Suppressor macrophage treated with lipopolysaccharide for 1 hour (primary cell): ENCODE data around the gene CHD2.

Experiments
- DNase-seq, 3 donors: peaks; one replicate each; pipeline ENCODE4 v3.0.0-alpha.2; 2020 to 2022

Gene CHD2

DNA sequence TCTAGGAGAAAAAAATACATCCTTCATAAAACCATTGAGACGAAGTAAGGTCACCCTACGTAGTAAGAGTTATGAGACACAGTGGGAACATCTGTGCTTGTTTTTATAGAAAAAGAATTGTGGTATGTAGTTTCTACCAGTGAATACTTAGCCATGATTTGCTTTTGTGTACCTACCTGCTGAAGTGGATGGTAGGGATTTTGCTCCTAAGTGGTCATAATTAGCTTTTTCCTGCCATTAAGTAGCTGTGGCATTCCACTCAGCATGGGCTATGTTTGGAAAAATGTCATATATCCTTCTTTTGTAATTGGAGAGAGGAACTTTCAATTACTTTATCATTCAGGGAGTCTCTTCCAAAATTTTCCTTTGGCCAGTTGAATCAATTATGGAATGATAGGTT is 63.7 kb downstream of the CHD2 start:
- DNase-seq = no peak

DNA sequence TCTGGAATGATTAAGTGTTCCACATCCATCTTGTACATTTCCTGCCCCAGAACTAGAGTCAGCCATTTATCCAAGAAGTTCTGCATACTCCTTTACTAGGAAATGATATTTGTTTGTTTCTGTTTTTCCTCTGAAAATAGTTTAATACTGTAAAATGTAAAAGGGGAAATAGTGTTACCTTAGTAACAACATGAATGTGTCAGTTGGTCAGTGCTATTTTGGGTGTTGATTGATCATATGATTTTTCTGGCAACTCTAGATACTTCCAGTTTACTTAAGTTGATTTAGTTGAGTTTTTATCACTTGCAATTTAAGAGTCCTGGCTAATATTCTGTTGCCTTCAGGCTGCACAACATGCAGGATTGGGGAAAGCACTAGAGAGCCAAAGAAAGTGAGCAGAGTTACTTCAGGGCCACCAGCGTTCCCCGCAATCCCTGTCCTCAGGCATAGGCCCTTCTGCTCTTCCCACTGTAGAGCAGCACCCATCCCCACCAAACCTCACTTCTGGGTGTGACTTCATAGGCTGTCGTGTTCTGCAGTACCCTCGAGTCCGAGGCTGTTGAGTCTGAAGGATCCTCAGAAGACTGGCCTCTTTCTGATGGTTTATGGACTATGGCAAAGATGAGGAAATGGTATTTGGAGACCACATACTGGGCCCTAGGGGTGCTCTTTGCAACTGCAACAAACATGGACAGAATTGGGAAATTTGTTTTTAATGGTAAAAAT is 69.0 kb downstream of the CHD2 start:
- peak; percentile 31 to 79 (median 61) for DNase-seq

DNA sequence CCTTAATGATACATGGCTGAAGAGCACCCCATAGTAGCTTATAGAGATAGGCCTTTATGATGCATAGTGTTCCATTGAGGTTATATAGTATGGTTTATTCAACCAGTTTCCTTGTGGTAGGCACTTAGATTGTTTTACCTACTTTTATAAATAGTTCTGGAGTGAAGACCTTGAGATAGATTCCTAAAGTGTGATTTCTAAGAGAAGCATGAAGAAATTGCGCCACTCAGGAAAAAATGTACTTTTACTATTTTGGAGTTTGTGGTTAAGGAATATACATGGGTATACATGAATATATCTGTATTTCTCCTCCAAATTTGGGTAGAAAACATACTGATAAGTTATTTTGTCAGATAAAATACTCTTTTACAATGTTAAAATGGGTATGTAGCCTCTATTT is 70.5 kb downstream of the CHD2 start:
- no peak for DNase-seq

DNA sequence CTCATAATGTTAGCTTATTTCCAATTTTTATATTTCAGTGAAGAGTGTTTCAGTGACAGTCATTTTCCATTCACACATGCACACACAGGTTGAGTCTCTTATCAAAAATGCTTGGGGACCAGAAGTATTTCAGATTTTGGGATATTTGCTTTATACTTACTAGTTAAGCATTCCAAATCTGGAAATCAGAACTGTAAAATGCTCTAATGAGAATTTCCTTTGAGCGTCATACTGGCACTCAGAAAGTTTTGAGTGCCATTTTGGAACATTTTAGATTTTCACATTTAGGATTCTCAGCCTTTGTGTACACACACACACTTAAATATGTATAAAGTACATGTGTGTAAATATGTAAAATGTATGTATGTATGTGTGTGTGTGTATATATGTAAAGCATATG is 71.0 kb downstream of the CHD2 start:
- no peak for DNase-seq

DNA sequence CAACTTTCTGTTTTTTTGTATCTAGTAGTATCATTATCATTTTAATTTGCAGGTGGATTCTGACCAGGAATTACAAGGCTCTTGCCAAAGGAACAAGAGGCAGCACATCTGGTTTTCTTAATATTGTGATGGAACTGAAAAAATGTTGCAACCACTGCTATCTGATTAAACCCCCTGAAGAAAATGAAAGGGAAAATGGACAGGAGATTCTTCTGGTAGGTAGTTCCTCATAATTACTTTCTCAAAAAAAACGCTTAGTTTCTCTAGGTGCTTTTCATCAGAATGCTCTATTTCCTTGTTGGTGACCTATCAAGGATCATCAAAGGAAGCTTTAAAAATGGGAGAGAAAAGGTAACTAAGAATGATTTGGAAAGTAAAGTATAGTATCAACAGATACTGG is 71.6 kb downstream of the CHD2 start:
- DNase-seq = peak; percentile 29 to 61 (median 29)

DNA sequence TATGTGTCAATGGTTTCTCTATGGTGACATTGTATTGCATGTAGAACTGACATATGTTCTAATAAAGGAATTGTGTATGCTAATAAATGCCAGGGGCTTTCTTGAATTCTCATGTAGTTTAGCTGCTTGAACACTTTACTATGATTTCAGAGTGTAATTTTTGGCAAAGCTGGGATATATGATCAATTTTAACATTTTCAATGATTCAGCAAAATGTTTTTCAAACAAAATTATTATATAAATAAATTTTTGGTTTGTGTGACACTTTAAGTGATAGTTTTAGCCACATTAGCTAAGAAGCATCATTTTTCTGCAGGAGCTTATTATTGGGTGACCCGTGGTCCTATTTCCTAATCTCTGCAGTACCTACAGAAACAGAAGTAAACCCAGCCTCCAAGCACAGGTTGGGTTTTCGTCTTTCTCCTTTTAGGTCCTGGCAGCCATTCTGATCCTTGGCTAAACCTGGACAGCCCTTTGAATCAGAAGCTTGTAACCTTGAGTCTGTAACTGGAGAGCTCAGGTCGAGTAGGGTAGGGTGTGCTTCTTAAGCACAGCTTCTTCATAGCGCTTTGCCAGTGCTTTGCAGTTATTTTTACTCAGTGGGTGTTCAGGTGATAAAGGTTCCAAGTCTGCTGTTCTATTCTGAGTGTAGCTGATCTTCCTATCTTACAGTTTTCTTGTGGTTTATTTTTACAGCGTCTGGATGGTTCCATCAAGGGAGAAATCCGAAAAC is 74.2 kb downstream of the CHD2 start:
- DNase-seq = no peak

DNA sequence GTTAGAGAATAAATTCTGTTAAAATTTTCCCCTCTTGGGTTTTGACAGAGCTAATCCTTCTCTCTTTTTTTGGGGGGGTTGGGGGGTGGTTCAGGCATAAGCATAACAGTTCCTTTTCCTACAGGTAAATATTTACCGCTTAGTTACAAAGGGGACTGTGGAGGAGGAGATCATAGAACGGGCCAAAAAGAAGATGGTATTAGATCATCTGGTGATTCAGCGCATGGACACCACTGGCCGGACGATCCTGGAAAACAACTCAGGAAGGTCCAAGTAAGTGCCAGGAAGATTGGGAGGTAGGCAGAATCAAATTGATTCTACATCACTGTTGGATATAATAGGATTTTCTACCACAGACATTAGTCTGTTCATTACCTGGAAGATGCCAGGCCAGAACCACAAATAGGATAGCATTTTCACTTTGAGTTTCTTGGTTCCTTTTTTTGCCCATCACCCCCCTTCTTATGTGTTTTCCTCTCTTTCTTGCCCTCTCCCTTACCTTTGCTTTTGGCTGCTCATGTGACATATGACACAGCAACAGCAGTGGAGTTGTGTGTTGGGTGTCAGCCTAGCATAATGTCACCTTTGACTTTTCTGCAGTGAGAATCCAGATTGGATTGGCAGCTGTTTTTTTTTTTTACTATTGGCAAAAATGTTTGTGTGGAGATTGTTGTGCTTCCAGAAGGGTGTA is 79.0 kb downstream of the CHD2 start:
- no peak for DNase-seq

DNA sequence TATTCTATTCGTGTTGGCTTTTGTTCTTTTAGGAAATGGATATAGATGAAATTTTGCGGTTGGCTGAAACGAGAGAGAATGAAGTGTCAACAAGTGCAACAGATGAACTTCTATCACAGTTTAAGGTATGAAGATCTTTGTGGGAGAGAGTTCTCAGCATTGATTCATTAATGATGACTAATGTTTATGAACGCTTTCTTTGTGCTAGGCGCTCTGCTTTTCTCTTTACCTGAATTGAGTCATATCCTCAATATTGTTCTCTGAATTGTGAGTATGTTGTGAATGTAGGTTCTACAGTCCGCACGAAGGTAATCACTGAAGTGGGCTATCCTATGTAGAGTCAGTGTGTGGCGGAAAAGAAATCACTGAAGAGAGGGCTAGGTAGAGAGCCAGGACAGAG is 81.2 kb downstream of the CHD2 start:
- no peak for DNase-seq

DNA sequence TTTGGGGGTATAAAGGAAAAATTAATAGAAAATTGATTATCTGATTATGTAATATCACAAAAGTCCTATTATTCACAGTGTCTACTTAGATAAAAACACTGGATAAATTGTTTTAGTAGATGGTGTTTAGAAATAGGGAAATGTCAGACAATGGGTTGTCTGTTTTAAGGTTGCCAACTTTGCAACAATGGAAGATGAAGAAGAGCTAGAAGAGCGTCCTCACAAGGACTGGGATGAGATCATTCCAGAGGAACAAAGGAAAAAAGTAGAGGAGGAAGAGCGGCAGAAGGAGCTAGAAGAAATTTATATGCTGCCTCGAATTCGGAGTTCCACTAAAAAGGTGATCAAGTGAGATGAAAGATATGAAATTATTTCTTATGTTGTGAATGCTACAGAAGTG is 84.0 kb downstream of the CHD2 start:
- DNase-seq = no peak

DNA sequence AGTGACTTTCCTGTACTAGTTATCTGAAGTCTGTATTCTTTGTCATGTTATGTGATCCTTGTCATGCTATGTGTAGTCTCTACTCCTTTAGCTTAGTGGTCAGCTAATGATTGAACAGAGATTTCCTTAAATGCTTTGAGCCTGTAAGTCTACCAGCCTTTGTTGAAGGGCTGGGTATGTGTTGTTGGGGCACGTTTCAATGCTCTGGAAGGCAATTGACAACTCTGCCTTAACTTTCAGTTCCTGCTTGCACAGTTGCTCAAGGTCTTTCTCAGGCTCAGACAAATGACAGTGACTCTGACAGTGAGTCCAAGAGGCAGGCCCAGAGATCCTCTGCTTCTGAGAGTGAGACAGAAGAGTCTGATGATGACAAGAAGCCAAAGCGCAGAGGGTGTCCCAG is 89.3 kb downstream of the CHD2 start:
- peak; percentile 10 to 32 (median 24) for DNase-seq

DNA sequence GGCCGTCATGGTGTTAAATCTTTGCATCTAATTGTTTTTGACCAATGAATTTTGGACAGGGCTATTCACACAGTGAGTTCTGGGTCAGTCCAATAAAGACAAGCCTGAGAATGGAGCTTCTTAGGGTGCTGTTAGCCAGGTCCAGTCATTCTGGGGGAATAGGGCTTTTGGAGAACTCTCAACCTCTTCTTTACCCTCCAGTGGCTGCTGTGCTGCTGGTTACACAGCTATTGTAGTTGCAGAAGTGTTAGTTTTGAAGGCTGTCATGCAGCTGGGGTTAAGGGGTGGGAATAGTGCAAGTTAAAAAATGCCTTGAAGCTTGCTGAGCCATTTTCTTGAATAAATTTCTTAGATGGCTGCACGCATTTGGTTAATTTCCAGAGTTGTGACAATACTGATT is 89.9 kb downstream of the CHD2 start:
- DNase-seq = no peak

DNA sequence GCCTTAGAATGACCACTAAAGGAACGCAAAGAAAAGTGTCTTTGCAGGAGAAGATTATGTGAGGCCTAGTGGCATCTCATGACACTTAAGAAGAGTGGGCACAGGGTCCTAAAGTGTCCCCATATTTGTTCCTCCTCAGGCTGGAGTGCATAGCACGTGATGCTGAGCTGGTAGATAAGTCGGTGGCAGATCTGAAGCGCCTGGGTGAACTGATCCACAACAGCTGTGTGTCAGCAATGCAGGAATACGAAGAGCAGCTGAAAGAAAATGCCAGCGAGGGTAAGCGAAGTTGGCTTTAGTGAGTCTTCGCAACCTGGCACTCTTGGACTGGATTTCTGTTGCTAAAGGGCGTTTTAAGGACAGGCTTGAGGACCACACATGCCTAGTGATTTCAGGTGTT is 92.6 kb downstream of the CHD2 start:
- DNase-seq = no peak

DNA sequence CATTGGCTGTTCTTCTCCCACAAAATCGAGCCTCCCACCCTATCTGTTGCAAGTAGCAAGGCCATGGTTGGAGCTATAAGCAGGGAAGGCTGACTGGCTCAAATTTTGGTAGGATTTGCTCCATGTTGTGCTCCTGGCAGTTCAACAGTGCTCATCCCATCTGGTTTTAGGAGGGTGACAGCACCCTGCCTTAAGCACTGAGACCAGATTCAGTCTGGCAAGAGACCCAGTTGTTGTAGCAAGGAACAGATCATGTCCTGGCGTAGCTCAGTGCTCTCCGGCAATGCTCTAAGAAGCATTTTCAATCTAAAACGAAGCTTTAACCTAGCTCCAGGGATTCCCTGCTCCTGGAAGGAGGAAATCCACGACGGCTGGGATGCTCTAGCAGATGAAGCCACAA is 97.7 kb downstream of the CHD2 start:
- no peak for DNase-seq

DNA sequence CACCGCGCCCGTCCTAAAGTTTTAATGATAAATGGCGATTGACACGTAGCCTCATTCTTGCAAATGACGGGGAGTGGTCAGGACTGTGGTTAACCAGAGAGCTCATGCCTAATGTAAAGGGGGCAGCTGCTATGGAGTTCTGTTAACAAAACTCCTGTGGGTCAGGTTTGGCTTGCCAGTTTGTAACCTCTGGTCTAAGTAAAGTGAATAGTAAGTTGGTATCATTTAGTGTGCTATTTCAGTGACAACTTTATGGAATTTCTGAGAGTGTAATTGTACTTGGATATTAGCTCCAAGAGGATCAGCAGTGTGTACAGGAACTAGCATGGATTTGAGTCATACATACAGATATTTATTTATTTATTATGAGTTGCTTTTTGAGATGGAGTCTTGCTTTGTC is 101.0 kb downstream of the CHD2 start:
- no peak for DNase-seq

DNA sequence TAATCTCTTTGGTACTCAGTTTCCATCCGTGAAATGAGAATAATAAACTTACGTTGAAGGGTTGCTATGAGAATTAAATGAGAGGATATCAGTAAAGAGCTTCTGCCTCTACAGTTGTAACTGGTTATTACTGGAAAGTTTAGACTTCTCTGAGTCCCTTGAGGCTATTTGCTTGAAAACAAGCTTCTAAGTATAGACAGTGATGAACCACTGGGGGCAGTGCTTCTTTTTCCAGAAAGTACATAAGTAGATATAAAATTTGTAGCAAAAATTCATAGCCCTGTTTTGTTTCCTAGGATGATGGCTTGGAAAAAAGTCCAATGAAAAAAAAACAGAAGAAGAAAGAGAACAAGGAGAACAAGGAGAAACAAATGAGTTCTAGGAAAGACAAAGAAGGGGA is 101.8 kb downstream of the CHD2 start:
- DNase-seq = no peak

DNA sequence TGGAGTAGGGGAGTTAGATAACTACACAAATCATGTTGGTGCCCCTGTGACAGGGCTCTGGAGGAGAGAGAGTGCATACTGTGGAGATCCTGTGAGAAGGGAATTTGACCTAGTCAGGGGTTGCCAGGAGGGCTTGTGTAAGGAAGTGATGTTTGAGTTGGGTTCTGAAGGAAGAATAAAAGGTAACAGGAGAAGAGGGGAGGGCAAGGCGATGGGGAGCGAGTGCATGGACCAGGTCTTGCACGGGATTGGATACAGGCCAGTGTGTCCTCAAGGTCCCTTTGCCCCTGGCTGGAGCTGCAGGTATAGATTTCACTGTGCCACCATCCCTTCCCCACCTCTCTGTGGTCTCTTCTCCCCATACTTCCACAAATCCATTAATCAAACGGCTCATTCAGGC is 105.0 kb downstream of the CHD2 start:
- DNase-seq = no peak

DNA sequence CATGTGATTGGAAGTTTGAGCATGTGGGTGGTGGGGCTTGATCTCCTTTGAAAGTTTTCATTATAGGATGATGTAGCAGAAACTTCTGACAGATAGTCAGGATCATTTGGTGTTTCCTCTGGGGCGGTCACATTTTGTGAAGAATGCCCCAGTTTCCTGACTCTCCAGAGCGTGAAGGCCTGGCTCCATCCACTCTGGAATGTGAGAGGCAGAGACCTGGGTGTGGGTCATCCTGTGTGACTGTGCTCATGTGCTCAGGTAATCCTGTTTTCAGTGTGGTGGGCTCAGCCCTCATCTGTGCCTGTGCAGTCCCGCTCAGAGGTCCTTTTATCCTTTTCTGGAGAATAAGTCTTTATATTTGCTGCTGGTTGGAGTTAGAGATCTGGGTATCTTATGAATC is 107.9 kb downstream of the CHD2 start:
- DNase-seq = no peak

DNA sequence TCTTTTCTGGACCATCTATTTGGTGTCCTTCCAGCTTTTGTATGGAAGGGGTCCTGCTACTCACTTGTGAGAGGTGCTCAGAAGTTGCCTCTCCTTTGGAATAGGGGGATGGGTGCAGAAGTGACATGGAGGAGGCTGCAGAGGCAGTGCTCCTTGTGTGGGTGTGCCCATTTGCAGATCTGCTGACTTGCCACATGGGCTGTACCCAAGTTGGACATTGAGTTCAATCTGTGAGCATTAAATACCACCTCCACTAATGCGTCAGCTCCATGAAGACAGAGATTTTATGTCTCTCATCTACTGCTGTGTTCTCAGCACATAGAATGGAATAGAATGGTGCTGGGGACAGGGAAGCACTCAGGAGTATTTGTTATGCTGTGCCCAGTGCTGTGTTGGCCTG is 112.7 kb downstream of the CHD2 start:
- DNase-seq = no peak

DNA sequence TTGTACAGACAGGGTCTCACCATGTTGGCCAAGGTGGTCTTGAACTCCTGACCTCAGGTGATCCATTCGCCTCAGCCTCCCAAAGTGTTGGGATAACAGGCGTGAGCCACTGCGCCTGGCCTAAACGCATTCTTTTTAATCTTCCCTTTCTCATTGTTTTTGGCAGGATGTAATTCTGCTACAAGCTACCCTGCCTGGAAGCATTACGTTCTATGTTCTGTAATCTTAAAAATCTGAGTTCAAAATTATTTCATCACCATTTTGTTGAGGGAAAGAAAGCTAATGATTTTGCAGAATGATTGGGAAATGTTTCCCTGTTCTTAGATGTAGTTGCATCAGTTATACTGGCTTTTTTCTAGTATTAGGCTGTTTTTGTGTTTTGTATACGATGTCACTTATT is 117.4 kb downstream of the CHD2 start:
- DNase-seq = no peak

DNA sequence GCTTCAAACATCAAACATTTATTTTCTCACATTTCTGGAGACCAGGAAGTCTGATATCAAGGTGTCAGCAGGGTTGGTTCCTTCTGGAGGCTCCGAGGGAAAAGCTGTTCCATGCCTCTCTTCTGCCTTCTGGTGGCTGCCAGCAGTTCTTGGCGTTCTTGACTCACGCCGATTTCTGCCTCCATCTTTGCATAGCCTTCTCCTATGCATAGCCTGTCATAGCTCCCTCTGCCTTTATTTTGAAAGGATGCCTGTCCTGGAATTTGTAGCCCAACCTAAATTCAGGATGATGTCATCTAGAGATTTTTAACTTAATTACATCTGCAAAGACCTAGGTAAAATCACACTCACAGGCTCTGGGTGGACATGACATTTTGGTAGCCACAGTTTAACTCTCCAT is 118.5 kb downstream of the CHD2 start:
- no peak for DNase-seq

DNA sequence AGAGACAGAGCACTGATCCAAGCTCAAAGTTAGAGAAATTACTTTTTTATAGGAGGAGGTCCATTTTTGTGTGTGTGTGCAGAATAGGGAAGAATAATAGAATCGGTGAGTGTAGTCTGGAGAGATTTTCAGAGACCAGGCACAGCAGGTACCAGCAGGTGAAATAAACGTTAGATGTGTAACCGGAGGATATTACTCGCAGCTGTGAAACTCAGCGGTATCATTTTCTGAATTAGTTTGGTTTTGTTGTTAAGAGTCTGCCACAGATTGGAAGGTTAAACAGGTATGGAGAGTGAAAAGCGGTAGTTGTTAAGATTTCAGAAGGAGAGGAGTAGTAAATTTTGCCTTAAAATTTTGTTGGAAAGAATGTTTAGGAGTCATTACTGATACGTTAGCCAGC is 119.0 kb downstream of the CHD2 start:
- no peak for DNase-seq

DNA sequence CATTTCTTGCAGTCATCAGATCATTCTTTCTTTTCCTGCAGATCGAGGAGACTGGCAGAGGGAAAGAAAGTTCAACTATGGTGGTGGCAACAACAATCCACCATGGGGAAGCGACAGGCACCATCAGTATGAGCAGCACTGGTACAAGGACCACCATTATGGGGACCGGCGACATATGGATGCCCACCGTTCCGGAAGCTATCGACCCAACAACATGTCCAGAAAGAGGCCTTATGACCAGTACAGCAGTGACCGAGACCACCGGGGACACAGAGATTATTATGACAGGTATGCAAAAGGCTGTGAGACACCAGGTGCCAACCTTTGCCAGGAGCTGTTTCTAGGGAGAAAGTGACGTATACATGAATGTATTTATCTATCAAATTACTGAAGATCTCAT is 119.8 kb downstream of the CHD2 start:
- DNase-seq = no peak

DNA sequence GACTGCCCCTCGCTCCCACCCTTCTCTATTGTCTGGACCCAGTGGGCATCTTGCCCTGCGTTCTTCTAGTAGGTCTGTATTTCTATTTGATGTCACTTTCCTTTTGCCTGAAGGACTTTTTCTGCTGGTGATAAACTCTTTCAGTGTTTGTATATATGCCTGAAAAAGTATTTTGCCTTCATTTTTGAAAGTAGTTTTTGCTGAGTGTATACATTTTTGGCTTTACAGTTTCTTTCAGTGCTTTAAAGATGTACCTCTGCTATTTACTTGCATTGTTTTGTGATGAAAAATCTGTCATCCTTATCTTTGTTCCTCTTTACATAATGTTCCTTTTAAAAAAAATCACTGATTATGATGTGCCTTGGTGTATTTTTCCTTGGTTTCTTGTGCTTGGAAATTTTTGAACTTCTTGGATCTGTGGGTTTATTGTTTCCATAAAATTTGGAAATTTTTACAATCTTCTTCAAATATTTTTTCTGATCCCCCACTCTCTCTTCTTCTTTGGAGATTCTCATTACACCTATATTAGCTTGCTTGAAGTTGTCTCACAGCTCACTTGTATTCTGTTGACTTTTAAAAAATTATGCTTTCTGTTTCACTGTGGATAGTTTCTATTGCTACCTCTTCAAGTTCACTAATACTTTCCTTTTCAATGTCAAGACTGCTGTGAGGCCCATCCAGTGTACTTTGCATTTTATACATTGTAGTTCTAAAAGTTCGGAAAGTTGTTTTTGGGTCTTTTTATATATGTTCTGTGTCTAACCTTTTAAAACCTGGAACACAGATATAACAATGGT is 121.0 kb downstream of the CHD2 start:
- DNase-seq = no peak
